Measurements from ENCODE around the gene IP6K2.
A peak's percentile ranks its signal among the peaks of the same experiment; 100 is the strongest.
"Not testable (repeated sequence)": the region's sequence is repeated elsewhere in the genome, so short reads cannot be mapped to it uniquely, and the experiment has no call there.

Gene IP6K2

DNA sequence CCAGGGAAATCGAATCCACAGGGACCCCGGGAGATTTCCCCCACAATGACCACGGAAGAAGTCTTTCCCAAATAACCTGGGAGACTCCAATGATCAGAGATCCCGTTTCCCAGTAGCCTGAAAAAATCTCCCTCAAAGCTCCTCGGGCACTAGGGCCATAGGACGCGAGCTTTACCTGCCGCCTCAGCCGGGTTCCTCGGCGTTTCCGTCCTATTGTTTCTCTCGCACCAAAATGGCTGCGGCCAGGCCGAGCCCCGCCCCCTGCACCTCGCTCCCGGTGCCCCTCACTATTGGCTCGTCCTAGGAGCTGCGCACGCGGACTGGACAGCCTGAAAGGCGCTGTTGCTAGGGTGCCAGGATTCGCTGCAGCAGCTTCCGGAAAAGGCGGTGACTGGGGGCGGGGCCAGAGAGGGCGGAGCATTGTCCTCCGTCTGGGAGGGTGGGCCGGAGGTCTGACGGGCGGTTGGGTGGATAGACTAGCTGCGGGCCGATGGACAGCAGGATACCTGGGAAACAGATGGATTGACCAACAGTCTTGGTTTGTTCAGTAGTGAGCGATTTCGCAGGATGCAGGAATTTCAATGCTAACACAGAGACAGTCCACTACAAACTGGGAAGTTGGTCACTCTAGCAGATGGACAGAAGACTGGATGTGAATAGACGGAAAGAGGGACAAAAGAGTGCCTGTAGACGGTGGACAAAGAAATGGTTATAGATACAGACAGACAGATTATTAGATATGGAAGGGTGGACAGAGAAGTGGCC is at the start of gene IP6K2:
IP6K2 (minus strand) TSS at position 240 of the 765 bp plus-strand sequence. CDS start 21,930 bp downstream, outside the sequence.
- H4K20me1 ChIP-seq (ENCODE audit: insufficient read depth) = no peaks in the 10 kb centered on the region
- peak within 1 kb of the TSS; percentile 72 for H2AFZ ChIP-seq (ENCODE audit: low read depth)
- peaks cover 13% of the 10 kb centered on the region for H3K4me1 ChIP-seq (ENCODE audit: low read depth, poor library complexity, severe bottlenecking)
- no peaks in the 10 kb centered on the region for H3K27me3 ChIP-seq (ENCODE audit: insufficient read depth, low read depth)
- no peak within 1 kb of the TSS for H3K4me3 ChIP-seq (IDR thresholded peaks at IDR 0.05; ENCODE audit: insufficient read depth, low read depth, low read length)
- TF ChIP-seq CTCF (conservative IDR thresholded peaks at IDR 0.05; ENCODE audit: low read depth, low read length) = no peak
- H3K36me3 ChIP-seq (ENCODE audit: insufficient read depth) = no peaks in the 10 kb centered on the region
- H3K4me2 ChIP-seq = peak within 1 kb of the TSS; percentile 71
- H3K79me2 ChIP-seq (ENCODE audit: insufficient read depth, low read depth) = peaks cover 46% of the 10 kb centered on the region
- H3K9ac ChIP-seq = peak within 1 kb of the TSS; percentile 76; the same call in 1 of the 2 replicates
- H3K27ac ChIP-seq = peak within 1 kb of the TSS; percentile 42

- no peaks in the 10 kb centered on the region for H3K36me3 ChIP-seq (ENCODE audit: insufficient read depth)
- H2AFZ ChIP-seq (ENCODE audit: low read depth) = no peak overlapping the region
- H3K4me1 ChIP-seq (ENCODE audit: low read depth, poor library complexity, severe bottlenecking) = no peaks in the 10 kb centered on the region
- H3K27ac ChIP-seq = no peak overlapping the region
- H3K4me2 ChIP-seq = no peak overlapping the region
- TF ChIP-seq CTCF (conservative IDR thresholded peaks at IDR 0.05; ENCODE audit: low read depth, low read length) = 0 out of 2 replicates have a peak, but pooled peaks have one; percentile 12
- no peaks in the 10 kb centered on the region for H4K20me1 ChIP-seq (ENCODE audit: insufficient read depth)
- H3K4me3 ChIP-seq (IDR thresholded peaks at IDR 0.05; ENCODE audit: insufficient read depth, low read depth, low read length) = no peak overlapping the region
- H3K27me3 ChIP-seq (ENCODE audit: insufficient read depth, low read depth) = no peaks in the 10 kb centered on the region
- H3K79me2 ChIP-seq (ENCODE audit: insufficient read depth, low read depth) = no peaks in the 10 kb centered on the region
- H3K9ac ChIP-seq = no peak overlapping the region
Measured at GRCh38 chr3:48765376-48765775, 48.4 kb upstream of the IP6K2 start.

- H3K4me3 ChIP-seq (IDR thresholded peaks at IDR 0.05; ENCODE audit: insufficient read depth, low read depth, low read length) = no peak overlapping the region
- no peaks in the 10 kb centered on the region for H3K79me2 ChIP-seq (ENCODE audit: insufficient read depth, low read depth)
- no peak for TF ChIP-seq CTCF (conservative IDR thresholded peaks at IDR 0.05; ENCODE audit: low read depth, low read length)
- no peak overlapping the region for H3K9ac ChIP-seq
- H4K20me1 ChIP-seq (ENCODE audit: insufficient read depth) = no peaks in the 10 kb centered on the region
- no peak overlapping the region for H2AFZ ChIP-seq (ENCODE audit: low read depth)
- H3K36me3 ChIP-seq (ENCODE audit: insufficient read depth) = no peaks in the 10 kb centered on the region
- H3K27me3 ChIP-seq (ENCODE audit: insufficient read depth, low read depth) = no peaks in the 10 kb centered on the region
- H3K4me1 ChIP-seq (ENCODE audit: low read depth, poor library complexity, severe bottlenecking) = no peaks in the 10 kb centered on the region
- no peak overlapping the region for H3K4me2 ChIP-seq
- H3K27ac ChIP-seq = no peak overlapping the region
Measured at GRCh38 chr3:48762816-48763215, 45.8 kb upstream of the IP6K2 start.

GRCh38 chr3:48759991-48760540 is 43.0 kb upstream of the IP6K2 start:
- H3K9ac ChIP-seq; H2AFZ ChIP-seq (ENCODE audit: low read depth); H4K20me1 ChIP-seq (ENCODE audit: insufficient read depth); H3K4me2 ChIP-seq; H3K27ac ChIP-seq; H3K36me3 ChIP-seq (ENCODE audit: insufficient read depth); H3K4me3 ChIP-seq (IDR thresholded peaks at IDR 0.05; ENCODE audit: insufficient read depth, low read depth, low read length); H3K27me3 ChIP-seq (ENCODE audit: insufficient read depth, low read depth); H3K4me1 ChIP-seq (ENCODE audit: low read depth, poor library complexity, severe bottlenecking); H3K79me2 ChIP-seq (ENCODE audit: insufficient read depth, low read depth): not testable (repeated sequence)

DNA sequence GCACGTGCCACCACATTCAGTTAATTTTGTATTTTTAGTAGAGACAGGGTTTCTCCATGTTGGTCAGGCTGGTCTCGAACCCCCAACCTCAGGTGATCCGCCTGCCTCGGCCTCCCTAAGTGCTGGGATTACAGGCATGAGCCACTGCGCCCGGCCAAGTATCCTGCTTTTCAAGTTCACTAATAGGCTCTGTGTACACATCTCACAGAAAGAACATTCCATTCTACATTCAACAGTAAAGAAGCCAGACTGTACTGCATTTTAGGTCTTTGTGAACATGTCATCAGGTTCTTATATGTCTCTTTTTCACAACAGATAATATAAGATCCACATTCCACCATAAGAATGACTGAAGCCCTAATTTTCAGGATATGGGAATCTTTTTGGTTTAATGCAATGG is 42.5 kb upstream of the IP6K2 start:
- H3K79me2 ChIP-seq (ENCODE audit: insufficient read depth, low read depth); H3K4me2 ChIP-seq; H3K9ac ChIP-seq; H3K36me3 ChIP-seq (ENCODE audit: insufficient read depth); H2AFZ ChIP-seq (ENCODE audit: low read depth); H3K27ac ChIP-seq; H3K27me3 ChIP-seq (ENCODE audit: insufficient read depth, low read depth); H4K20me1 ChIP-seq (ENCODE audit: insufficient read depth); H3K4me1 ChIP-seq (ENCODE audit: low read depth, poor library complexity, severe bottlenecking); H3K4me3 ChIP-seq (IDR thresholded peaks at IDR 0.05; ENCODE audit: insufficient read depth, low read depth, low read length): not testable (repeated sequence)
